CD4-positive, alpha-beta T cell treated with Interleukin-1 beta for 1 hour (primary cell): Measurements from ENCODE around the gene CST9L.

Experiments
- DNase-seq, 2 donors: peaks; one replicate each; pipeline ENCODE4 v3.0.0-alpha.2; 2020 to 2022

CST9L gene

GRCh38 chr20:23542801-23543200 is 25.5 kb downstream of the CST9L start:
- DNase-seq, result no peak

DNA sequence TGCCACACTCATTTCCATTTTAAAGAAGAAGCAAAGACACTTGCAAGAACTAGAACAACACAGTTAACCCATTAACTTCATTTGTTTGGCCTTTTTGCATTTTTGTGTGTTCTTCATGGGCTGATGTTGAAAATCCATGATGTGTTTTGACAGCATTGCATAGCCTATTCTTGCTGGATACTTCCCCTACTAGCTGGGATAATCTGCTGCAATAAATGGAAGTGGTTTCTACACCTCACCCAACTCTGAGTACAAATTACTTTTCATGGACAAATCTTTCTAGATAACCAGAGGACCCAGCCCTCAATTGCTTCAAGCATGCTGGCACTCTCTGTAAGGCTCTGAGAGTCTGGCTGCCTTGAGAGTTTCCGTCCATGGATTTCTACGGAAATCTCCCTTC is 26.5 kb downstream of the CST9L start:
- DNase-seq, result no peak

DNA sequence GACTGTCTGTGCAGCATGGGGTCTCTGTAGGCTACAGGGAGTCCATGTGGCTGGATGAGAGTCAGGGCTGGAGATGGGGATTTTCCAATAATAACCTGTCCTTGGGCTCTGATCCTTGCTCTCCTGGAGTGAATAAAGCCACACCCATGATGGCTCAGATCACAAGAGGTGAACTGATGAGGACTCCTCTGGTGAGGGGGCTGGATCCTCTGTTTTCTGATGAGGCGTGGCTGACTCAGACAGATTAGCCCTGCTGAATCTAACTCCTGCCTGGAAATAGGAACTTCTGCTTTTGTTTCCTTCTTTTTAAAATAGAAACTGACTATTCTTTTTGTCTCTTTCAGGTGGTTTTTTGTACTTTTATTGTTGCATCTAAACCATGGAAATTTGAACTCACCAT is 27.0 kb downstream of the CST9L start:
- DNase-seq, result no peak

DNA sequence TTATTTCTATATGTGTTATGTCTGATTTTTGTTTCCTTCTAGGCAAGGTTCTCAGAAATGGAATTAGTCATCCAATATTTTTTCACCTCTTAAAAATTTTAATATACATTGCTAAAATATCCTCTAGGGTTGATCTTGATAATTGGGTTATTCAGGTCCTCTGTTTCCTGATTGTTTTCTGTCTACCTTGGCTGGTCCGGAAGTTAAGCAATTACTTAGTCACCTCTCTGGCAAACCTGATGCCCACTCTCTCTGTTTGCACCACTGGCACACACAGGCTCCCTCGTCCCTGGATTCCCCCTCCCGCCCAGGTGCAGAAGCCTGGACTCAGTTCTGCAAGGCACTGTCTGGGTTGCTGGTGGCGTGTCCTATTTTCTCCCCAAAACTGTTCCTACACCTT is 27.7 kb downstream of the CST9L start:
- DNase-seq, result no peak

- DNase-seq, result no peak
These were observed 31.3 kb downstream of the CST9L start for GRCh38 chr20:23537030-23537429.

GRCh38 chr20:23536328-23536974 is 31.8 kb downstream of the CST9L start:
- DNase-seq, result no peak

DNA sequence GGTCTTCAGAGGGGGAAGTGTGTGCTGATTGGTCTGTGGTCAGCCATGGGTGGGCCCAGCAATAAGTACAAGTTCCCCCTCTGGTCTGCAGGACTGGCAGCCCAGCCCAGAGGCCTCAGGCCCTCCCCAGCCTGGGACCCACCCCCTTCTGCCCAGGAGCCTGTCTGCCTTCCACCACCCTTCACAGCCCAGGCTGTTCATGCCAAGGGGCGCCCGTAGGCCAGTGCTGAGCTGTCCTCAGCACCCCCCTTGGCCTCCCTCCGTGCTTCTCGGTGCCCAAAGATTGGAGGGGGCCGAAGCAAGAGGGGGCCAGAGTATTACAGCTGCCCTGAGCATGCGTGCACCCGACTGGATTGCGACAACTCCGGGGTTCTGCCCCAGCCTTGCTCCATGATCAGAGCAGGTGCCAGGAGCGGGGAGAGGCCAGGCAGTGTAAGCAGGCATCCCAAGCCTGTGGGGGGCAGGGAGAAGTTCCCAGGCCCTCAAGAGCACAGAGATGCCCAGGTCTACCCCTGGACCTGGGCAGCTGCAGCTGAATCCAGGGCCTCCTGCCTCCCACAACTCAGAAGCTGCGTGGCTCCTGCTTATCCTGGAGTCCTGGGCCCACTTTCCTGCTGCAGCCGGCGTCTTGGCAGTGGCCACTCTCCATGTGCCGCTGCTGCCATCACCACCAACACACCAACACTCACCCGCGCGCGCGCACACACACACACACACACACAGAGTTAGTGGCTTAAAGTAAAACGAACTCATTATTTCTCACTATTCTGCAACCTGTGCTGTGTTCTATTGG is 33.3 kb downstream of the CST9L start:
- no peak for DNase-seq

DNA sequence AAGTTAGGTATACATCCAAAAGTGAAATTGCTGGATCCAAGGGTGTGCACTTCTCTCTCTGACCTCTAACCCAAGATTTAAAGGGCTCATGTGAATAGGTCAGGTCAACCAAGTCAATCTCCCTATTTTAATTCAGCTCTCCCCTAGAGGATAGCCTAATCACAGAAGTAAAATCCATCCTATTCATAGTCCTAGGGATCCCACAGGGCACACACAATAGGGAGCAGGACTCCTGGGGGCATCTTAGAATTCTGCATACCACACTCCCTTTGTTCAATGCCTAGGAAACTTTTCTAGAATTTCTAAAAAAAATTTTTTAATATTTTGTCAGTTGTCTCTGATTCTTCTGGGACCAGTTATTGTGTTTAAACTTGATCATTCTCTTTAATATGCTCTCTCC is 35.1 kb downstream of the CST9L start:
- DNase-seq, result no peak

DNA sequence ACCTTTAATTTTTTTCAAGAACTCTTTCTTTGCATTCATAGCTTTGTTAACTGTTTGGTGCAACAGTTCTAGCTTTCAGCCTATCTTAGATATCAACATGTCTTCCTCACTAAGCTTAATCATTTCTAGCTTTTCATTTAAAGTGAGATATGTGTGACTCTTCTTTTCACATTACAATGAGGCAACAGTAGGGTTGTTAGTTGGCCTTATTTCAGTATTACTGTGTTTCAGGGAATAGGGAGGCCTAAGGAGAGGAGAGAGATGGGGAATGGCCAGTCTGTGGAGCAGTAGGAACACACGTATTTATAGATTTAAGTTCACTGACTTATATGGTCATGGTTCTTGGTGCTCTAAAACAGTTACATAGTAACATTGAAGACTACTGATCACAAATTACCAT is 35.8 kb downstream of the CST9L start:
- DNase-seq, result no peak

- DNase-seq, result no peak
These were observed 37.2 kb downstream of the CST9L start for GRCh38 chr20:23530937-23531567.

DNA sequence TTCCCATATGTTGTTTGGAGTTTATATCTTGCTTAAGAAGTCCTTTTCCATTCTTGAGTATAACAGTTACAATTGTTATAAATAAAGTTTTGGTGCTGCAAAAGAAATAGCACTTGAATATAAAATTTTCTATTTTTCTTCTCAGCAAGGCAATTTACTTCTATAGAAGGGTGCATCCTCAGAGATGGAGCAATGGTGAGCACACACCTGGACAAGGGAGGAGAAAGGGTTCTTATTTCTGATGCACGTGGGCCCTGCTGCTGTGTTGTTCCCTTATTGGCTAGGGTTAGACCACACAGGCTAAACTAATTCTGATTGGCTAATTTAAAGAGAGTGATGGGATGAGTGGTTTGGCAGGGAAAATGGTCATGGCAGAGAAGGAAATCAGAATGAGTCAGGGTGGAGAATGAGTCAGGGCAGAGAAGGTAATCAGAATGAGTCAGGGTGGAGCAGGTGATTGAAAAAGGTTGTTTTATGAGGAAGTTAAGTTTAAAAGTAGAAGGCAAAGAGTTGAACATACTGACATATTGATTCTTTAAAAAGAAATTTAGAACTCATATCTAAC is 39.3 kb downstream of the CST9L start:
- DNase-seq, result no peak

DNA sequence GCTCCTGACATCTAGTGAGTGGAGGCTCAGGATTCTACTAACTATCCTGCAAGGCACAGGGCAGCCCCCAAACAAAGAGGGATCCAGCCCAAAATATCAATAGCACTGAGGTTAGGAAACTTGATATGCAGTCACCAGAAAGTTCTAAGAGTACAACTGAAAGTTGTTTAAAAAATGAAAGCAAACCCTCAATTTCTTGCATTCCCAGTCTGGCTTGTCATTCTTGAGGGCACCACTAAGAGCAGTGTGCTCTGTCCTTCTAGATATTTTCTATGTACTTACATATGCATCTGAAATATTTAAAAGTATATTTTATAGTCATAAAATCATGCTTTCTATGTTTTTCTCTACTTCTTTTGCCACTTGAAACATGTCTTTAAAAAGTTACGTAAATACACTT is 41.4 kb downstream of the CST9L start:
- DNase-seq, result no peak

- DNase-seq, result no peak
These were observed 44.1 kb downstream of the CST9L start for GRCh38 chr20:23524146-23524545.

DNA sequence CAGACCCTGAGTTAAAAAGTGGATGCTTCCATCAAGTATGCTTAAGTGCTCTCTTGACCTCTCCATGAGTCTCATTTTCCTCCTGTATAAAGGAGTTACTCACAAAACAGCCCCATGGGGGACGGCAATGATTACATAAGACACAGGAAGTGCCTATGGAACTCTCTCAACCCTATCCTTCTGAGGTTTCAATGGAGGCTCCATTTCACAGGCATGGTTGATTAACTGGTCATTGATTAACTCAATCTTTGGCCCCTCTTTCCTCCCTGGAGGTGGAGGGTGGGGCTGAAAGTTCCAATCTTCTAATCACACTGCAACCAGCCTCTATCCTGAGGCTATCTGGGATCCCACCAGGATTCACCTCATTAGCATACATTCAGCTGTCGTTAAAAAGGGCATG is 48.1 kb downstream of the CST9L start:
- no peak for DNase-seq

DNA sequence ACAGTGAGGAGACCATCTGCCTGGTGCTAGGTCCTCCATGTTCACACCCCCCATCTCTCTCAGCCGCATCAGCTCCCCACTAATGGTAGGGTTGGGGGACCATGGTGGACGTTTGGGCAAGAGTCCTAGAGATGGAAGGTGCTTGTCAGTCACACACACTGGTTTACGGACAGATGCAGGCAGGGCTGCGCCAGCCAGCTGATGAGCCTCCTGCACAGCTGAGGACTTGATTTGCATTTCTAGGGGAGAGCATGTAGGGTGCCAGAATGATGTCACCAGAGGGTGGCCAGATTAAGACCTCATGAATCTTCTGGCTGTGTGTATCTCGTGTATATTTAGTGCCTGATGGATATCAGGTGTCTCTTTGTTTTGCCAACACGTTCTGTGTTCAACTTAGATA is 48.7 kb downstream of the CST9L start:
- DNase-seq, result no peak

DNA sequence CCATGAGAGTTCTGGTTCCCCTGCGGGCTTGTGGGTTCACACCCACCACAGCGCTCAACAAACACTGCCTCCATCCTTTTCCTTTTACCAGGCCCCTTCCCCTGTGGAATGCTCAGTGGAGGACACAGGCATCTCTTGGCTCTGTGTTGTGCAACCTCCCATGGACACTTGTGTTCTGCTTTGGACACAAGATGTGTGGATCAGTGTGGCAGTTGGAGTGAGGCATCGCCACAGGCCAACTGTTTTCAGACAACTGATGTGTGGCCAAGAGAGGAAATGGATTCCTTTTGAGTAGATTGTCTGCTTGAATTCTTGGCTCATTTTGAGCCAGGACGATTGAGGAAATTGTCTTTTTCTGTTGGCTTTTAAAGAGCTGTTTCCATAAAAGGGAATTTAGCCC is 50.6 kb downstream of the CST9L start:
- DNase-seq, result no peak

GRCh38 chr20:23515250-23515939 is 52.9 kb downstream of the CST9L start:
- DNase-seq, result no peak

GRCh38 chr20:23514848-23515247 is 53.4 kb downstream of the CST9L start:
- DNase-seq, result no peak
